HEK293 (cell line): Measurements from ENCODE around the gene MTMR1.

Source experiments
- ATF2 ChIP-seq: fragments of 450-650 bp; formaldehyde crosslinking; IDR thresholded peaks from 2 replicates; pipeline ENCODE4 v1.5.1; 2016; ENCODE audit warnings: missing biosample characterization, missing genetic modification characterization, low read depth
- HOXA7 ChIP-seq: sonication (generic); formaldehyde crosslinking; IDR thresholded peaks from 2 replicates; pipeline ENCODE4 v1.8.1; 2022; ENCODE audit warnings: missing genetic modification reagents, borderline replicate concordance
- KLF8 ChIP-seq: fragments of 450-650 bp; formaldehyde crosslinking; IDR thresholded peaks from 2 replicates; pipeline ENCODE4 v1.5.1; 2016; ENCODE audit warnings: missing biosample characterization, missing genetic modification characterization
- MYNN ChIP-seq: fragments of 450-650 bp; formaldehyde crosslinking; IDR thresholded peaks from 2 replicates; pipeline ENCODE4 v1.5.1; 2016; ENCODE audit warnings: missing biosample characterization, missing genetic modification characterization, borderline replicate concordance
- PATZ1 ChIP-seq: fragments of 450-650 bp; formaldehyde crosslinking; IDR thresholded peaks from 2 replicates; pipeline ENCODE4 v1.5.1; 2016; ENCODE audit warnings: missing biosample characterization, missing genetic modification characterization
- REST ChIP-seq: fragments of 450-650 bp; formaldehyde crosslinking; IDR thresholded peaks from 2 replicates; pipeline ENCODE4 v1.5.1; 2016; ENCODE audit warnings: missing biosample characterization, missing genetic modification characterization
- SP2 ChIP-seq: fragments of 450-650 bp; formaldehyde crosslinking; IDR thresholded peaks from 2 replicates; pipeline ENCODE4 v1.5.1; 2016; ENCODE audit warnings: missing biosample characterization, missing genetic modification characterization
- ZBTB21 ChIP-seq: fragments of 450-650 bp; formaldehyde crosslinking; IDR thresholded peaks from 2 replicates; pipeline ENCODE4 v1.5.1; 2017; ENCODE audit warnings: missing biosample characterization, missing genetic modification characterization
- ZNF140 ChIP-seq: fragments of 450-650 bp; formaldehyde crosslinking; IDR thresholded peaks from 2 replicates; pipeline ENCODE4 v1.5.1; 2016; ENCODE audit warnings: missing biosample characterization, missing genetic modification characterization
- ZNF266 ChIP-seq: fragments of 450-650 bp; formaldehyde crosslinking; IDR thresholded peaks from 2 replicates; pipeline ENCODE4 v1.5.1; 2016; ENCODE audit warnings: missing biosample characterization, missing genetic modification characterization, low read depth
- ZNF776 ChIP-seq: fragments of 450-650 bp; formaldehyde crosslinking; IDR thresholded peaks from 2 replicates; pipeline ENCODE4 v1.5.0; 2017; ENCODE audit warnings: missing biosample characterization, missing genetic modification characterization, borderline replicate concordance
- TF ChIP-seq, protein P1 (sequence below): fragments of 450-650 bp; formaldehyde crosslinking; IDR thresholded peaks from 2 replicates; pipeline ENCODE4 v1.5.1; 2016; ENCODE audit warnings: missing biosample characterization, missing genetic modification characterization
- TF ChIP-seq, protein P2 (sequence below): fragments of 450-650 bp; formaldehyde crosslinking; IDR thresholded peaks from 2 replicates; pipeline ENCODE4 v1.5.1; 2016; ENCODE audit warnings: missing biosample characterization, missing genetic modification characterization

DNA sequence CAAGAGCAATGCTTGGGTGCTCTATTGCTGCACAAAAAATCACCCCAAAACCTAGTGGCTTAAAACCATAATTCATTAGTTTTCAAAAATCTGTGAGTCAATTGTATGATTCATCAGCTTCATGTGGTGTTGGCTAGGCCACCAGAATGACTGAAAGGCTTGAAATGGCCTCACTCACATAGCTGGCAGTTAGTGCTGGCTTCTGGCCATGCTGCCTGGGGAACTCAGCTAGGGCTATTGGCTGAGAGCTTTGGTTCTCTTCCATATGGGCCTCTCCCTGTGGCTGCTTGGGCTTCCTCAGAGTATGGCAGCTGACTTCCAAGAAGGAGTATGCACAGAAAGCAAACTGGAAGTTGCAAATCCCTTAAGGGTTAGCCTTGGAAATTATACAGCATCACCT, 3.1 kb upstream of the MTMR1 start:
- TF ChIP-seq, protein P1, sequence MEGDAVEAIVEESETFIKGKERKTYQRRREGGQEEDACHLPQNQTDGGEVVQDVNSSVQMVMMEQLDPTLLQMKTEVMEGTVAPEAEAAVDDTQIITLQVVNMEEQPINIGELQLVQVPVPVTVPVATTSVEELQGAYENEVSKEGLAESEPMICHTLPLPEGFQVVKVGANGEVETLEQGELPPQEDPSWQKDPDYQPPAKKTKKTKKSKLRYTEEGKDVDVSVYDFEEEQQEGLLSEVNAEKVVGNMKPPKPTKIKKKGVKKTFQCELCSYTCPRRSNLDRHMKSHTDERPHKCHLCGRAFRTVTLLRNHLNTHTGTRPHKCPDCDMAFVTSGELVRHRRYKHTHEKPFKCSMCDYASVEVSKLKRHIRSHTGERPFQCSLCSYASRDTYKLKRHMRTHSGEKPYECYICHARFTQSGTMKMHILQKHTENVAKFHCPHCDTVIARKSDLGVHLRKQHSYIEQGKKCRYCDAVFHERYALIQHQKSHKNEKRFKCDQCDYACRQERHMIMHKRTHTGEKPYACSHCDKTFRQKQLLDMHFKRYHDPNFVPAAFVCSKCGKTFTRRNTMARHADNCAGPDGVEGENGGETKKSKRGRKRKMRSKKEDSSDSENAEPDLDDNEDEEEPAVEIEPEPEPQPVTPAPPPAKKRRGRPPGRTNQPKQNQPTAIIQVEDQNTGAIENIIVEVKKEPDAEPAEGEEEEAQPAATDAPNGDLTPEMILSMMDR (tag by site-specific recombination) = no peak
- TF ChIP-seq PATZ1 (tag by site-specific recombination) (no peak), ZNF266 (tag by site-specific recombination) (no peak), ZNF140 (tag by site-specific recombination) (no peak), KLF8 (no peak), ATF2 (no peak), MYNN (tag by site-specific recombination) (no peak), ZNF776 (tag by site-specific recombination) (no peak), SP2 (tag by site-specific recombination) (no peak), REST (tag by site-specific recombination) (no peak), ZBTB21 (tag by site-specific recombination) (no peak), HOXA7 (CRISPR knock-in tag) (no peak)
- TF ChIP-seq, protein P2, sequence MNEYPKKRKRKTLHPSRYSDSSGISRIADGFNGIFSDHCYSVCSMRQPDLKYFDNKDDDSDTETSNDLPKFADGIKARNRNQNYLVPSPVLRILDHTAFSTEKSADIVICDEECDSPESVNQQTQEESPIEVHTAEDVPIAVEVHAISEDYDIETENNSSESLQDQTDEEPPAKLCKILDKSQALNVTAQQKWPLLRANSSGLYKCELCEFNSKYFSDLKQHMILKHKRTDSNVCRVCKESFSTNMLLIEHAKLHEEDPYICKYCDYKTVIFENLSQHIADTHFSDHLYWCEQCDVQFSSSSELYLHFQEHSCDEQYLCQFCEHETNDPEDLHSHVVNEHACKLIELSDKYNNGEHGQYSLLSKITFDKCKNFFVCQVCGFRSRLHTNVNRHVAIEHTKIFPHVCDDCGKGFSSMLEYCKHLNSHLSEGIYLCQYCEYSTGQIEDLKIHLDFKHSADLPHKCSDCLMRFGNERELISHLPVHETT = no peak
